ENCODE measurements around the gene EFHD2. TPM values are rescaled to one million over a fixed set of nuclear protein-coding genes. Genes with fewer than 3 reads are reported as not detected.
"Not testable (repeated sequence)": the region's sequence is repeated elsewhere in the genome, so short reads cannot be mapped to it uniquely, and the experiment has no call there.

The EFHD2 gene
- total RNA-seq, 1 donor from 2014 or later, result 57.2 TPM

- H3K27me3 ChIP-seq, result no peaks in the 10 kb centered on the region
- no peaks in the 10 kb centered on the region for H3K4me1 ChIP-seq
- no peak for DNase-seq (ENCODE audit: extremely low spot score in 2 of 2)
- no peak overlapping the region for H3K27ac ChIP-seq
- H3K4me3 ChIP-seq, result no peak overlapping the region
- H3K9me3 ChIP-seq, result no peaks in the 10 kb centered on the region
- no peak for TF ChIP-seq POLR2AphosphoS5 (IDR thresholded peaks at IDR 0.05; ENCODE audit: insufficient read depth in 1 of 2, low read depth in 1 of 2)
- intact Hi-C loops (cut with DNase I), result no loop called here
- H3K36me3 ChIP-seq, result no peaks in the 10 kb centered on the region
Observed at GRCh38 chr1:15455522-15455921, 45.8 kb downstream of the EFHD2 start.

- intact Hi-C loops (cut with DNase I), result no loop called here
- no peaks in the 10 kb centered on the region for H3K27me3 ChIP-seq
- no peak within 1 kb of the TSS for H3K27ac ChIP-seq
- H3K4me3 ChIP-seq, result no peak within 1 kb of the TSS
- no peaks in the 10 kb centered on the region for H3K4me1 ChIP-seq
- TF ChIP-seq POLR2A (IDR thresholded peaks at IDR 0.05) (no peak), CTCF (IDR thresholded peaks at IDR 0.05) (no peak), POLR2AphosphoS5 (IDR thresholded peaks at IDR 0.05; ENCODE audit: insufficient read depth in 1 of 2, low read depth in 1 of 2) (no peak)
- no peaks in the 10 kb centered on the region for H3K36me3 ChIP-seq
- DNase-seq (ENCODE audit: extremely low spot score in 2 of 2), result no peak
- H3K9me3 ChIP-seq, result no peaks in the 10 kb centered on the region
Observed at GRCh38 chr1:15456313-15456954, 46.7 kb downstream of the EFHD2 start, which contains the start of gene CELA2A. Gene CELA2A (plus strand): TSS chr1:15456732. CDS start chr1:15456754, 22 bp downstream.

GRCh38 chr1:15457585-15457984, 47.9 kb downstream of the EFHD2 start:
- Histone ChIP-seq H3K27ac (no peak overlapping the region), H3K9me3 (no peaks in the 10 kb centered on the region), H3K27me3 (no peaks in the 10 kb centered on the region), H3K4me3 (no peak overlapping the region), H3K36me3 (no peaks in the 10 kb centered on the region), H3K4me1 (no peaks in the 10 kb centered on the region)
- TF ChIP-seq POLR2AphosphoS5 (IDR thresholded peaks at IDR 0.05; ENCODE audit: insufficient read depth in 1 of 2, low read depth in 1 of 2), result no peak
- no peak for TF ChIP-seq CTCF (IDR thresholded peaks at IDR 0.05)
- TF ChIP-seq POLR2A (IDR thresholded peaks at IDR 0.05), result no peak
- no peak for DNase-seq (ENCODE audit: extremely low spot score in 2 of 2)
- intact Hi-C loops (cut with DNase I), result no loop called here

GRCh38 chr1:15458388-15458787, 48.7 kb downstream of the EFHD2 start:
- H3K27me3 ChIP-seq; H3K36me3 ChIP-seq; H3K4me1 ChIP-seq; H3K4me3 ChIP-seq; intact Hi-C loops (cut with DNase I); H3K27ac ChIP-seq; DNase-seq (ENCODE audit: extremely low spot score in 2 of 2); H3K9me3 ChIP-seq: not testable (repeated sequence)

GRCh38 chr1:15459771-15460707, 50.4 kb downstream of the EFHD2 start:
- Histone ChIP-seq H3K27ac (no peak overlapping the region), H3K36me3 (no peaks in the 10 kb centered on the region), H3K27me3 (no peaks in the 10 kb centered on the region), H3K4me3 (no peak overlapping the region), H3K4me1 (no peaks in the 10 kb centered on the region), H3K9me3 (no peaks in the 10 kb centered on the region)
- no peak for DNase-seq (ENCODE audit: extremely low spot score in 2 of 2)
- intact Hi-C loops (cut with DNase I), result no loop called here
- TF ChIP-seq POLR2A (IDR thresholded peaks at IDR 0.05), result no peak
- no peak for TF ChIP-seq POLR2AphosphoS5 (IDR thresholded peaks at IDR 0.05; ENCODE audit: insufficient read depth in 1 of 2, low read depth in 1 of 2)
- no peak for TF ChIP-seq CTCF (IDR thresholded peaks at IDR 0.05)

- DNase-seq (ENCODE audit: extremely low spot score in 2 of 2), result no peak
- TF ChIP-seq POLR2A (IDR thresholded peaks at IDR 0.05) (no peak), CTCF (IDR thresholded peaks at IDR 0.05) (no peak), POLR2AphosphoS5 (IDR thresholded peaks at IDR 0.05; ENCODE audit: insufficient read depth in 1 of 2, low read depth in 1 of 2) (no peak)
- Histone ChIP-seq H3K27me3 (no peaks in the 10 kb centered on the region), H3K36me3 (no peaks in the 10 kb centered on the region), H3K4me3 (no peak overlapping the region), H3K27ac (no peak overlapping the region), H3K4me1 (no peaks in the 10 kb centered on the region), H3K9me3 (no peaks in the 10 kb centered on the region)
- intact Hi-C loops (cut with DNase I), result no loop called here
Observed at GRCh38 chr1:15460708-15461095, 51.0 kb downstream of the EFHD2 start.

- H3K9me3 ChIP-seq; H3K27me3 ChIP-seq; H3K36me3 ChIP-seq; H3K27ac ChIP-seq; DNase-seq (ENCODE audit: extremely low spot score in 2 of 2); intact Hi-C loops (cut with DNase I); H3K4me3 ChIP-seq; H3K4me1 ChIP-seq: not testable (repeated sequence)
Observed at GRCh38 chr1:15463064-15463800, 53.5 kb downstream of the EFHD2 start.

- DNase-seq (ENCODE audit: extremely low spot score in 2 of 2); intact Hi-C loops (cut with DNase I); H3K27ac ChIP-seq: not testable (repeated sequence)
Observed at GRCh38 chr1:15463926-15464322, 54.2 kb downstream of the EFHD2 start.

More at GRCh38 chr1:15463926-15464322, 54.2 kb downstream of the EFHD2 start:
- not testable (repeated sequence) for H3K4me3 ChIP-seq, H3K27me3 ChIP-seq, H3K36me3 ChIP-seq, H3K4me1 ChIP-seq, H3K9me3 ChIP-seq

All from vagina (tissue), 2 donors.